Mesothelial cell of epicardium (in vitro differentiated cells): ENCODE data around the gene OPCML. TPM values are rescaled to one million over a fixed set of nuclear protein-coding genes. Genes with fewer than 3 reads are reported as not detected.

ENCODE experiments used
- DNase-seq, 2 experiments: peaks; one replicate each; pipeline ENCODE4 v3.0.0; 2021; ENCODE audit warnings: low spot score in 2 of 2; ENCODE audit not compliant: unreplicated experiment in 2 of 2
- H3K27ac Mint-ChIP-seq: 2 replicates; pipeline ENCODE4 v1.8.0; 2021; ENCODE audit warnings: mixed read lengths
- H3K27me3 Mint-ChIP-seq: 2 replicates; pipeline ENCODE4 v1.8.0; 2021; ENCODE audit warnings: low read depth, mixed read lengths
- H3K36me3 Mint-ChIP-seq: 2 replicates; pipeline ENCODE4 v1.8.0; 2021; ENCODE audit warnings: mixed read lengths
- H3K4me1 Mint-ChIP-seq: 2 replicates; pipeline ENCODE4 v1.8.0; 2021; ENCODE audit warnings: mixed read lengths
- H3K4me3 Mint-ChIP-seq: 2 replicates; pipeline ENCODE4 v1.8.0; 2021; ENCODE audit warnings: mild to moderate bottlenecking, moderate library complexity, mixed read lengths
- H3K9me3 Mint-ChIP-seq: 2 replicates; pipeline ENCODE4 v1.8.0; 2021; ENCODE audit warnings: mixed read lengths
- CTCF ChIP-seq: fragments of 200-600 bp; sonication (generic); IDR thresholded peaks from one replicate; pipeline ENCODE4 v1.5.0; 2021; ENCODE audit warnings: antibody characterized with exemption; ENCODE audit not compliant: unreplicated experiment
- total RNA-seq: library from RNA; stranded (reverse); gene quantifications from 3 replicates; pipeline ENCODE4 v1.2.1, GENCODE V29; 2021

The OPCML gene
- total RNA-seq, 1 donor from 2014 or later = 3.0 TPM

GRCh38 chr11:133180201-133180600, 352.1 kb downstream of the OPCML start:
- Mint-ChIP-seq H3K27ac (no peak overlapping the region), H3K4me3 (no peak overlapping the region), H3K27me3 (peaks cover 63% of the 10 kb centered on the region), H3K36me3 (no peaks in the 10 kb centered on the region), H3K9me3 (no peaks in the 10 kb centered on the region), H3K4me1 (no peaks in the 10 kb centered on the region)
- no peak for DNase-seq
- TF ChIP-seq CTCF = no peak

GRCh38 chr11:133176748-133177147, 355.6 kb downstream of the OPCML start:
- H3K27me3 Mint-ChIP-seq = peaks cover 31% of the 10 kb centered on the region
- DNase-seq = no peak
- H3K4me3 Mint-ChIP-seq = no peak overlapping the region
- H3K36me3 Mint-ChIP-seq = no peaks in the 10 kb centered on the region
- no peaks in the 10 kb centered on the region for H3K9me3 Mint-ChIP-seq
- H3K27ac Mint-ChIP-seq = no peak overlapping the region
- TF ChIP-seq CTCF = no peak
- no peaks in the 10 kb centered on the region for H3K4me1 Mint-ChIP-seq

GRCh38 chr11:133175103-133175502, 357.2 kb downstream of the OPCML start:
- DNase-seq = no peak
- TF ChIP-seq CTCF = no peak
- Mint-ChIP-seq H3K27me3 (peaks cover 19% of the 10 kb centered on the region), H3K4me3 (no peak overlapping the region), H3K9me3 (no peaks in the 10 kb centered on the region), H3K4me1 (no peaks in the 10 kb centered on the region), H3K27ac (no peak overlapping the region), H3K36me3 (no peaks in the 10 kb centered on the region)

- H3K4me3 Mint-ChIP-seq = no peak overlapping the region
- H3K36me3 Mint-ChIP-seq = no peaks in the 10 kb centered on the region
- TF ChIP-seq CTCF = no peak
- peaks cover 9% of the 10 kb centered on the region for H3K27me3 Mint-ChIP-seq
- no peaks in the 10 kb centered on the region for H3K4me1 Mint-ChIP-seq
- H3K9me3 Mint-ChIP-seq = no peaks in the 10 kb centered on the region
- DNase-seq = no peak
- no peak overlapping the region for H3K27ac Mint-ChIP-seq
Measured at GRCh38 chr11:133173810-133174412, 358.4 kb downstream of the OPCML start.

GRCh38 chr11:133172349-133172748, 360.0 kb downstream of the OPCML start:
- peaks cover 14% of the 10 kb centered on the region for H3K27me3 Mint-ChIP-seq
- H3K9me3 Mint-ChIP-seq = no peaks in the 10 kb centered on the region
- H3K4me3 Mint-ChIP-seq = no peak overlapping the region
- no peak for TF ChIP-seq CTCF
- H3K4me1 Mint-ChIP-seq = no peaks in the 10 kb centered on the region
- no peak for DNase-seq
- H3K36me3 Mint-ChIP-seq = no peaks in the 10 kb centered on the region
- H3K27ac Mint-ChIP-seq = no peak overlapping the region

GRCh38 chr11:133171374-133171773, 360.9 kb downstream of the OPCML start:
- Mint-ChIP-seq H3K27me3 (peaks cover 20% of the 10 kb centered on the region), H3K27ac (no peak overlapping the region), H3K9me3 (no peaks in the 10 kb centered on the region), H3K4me1 (no peaks in the 10 kb centered on the region), H3K36me3 (no peaks in the 10 kb centered on the region), H3K4me3 (no peak overlapping the region)
- no peak for TF ChIP-seq CTCF
- no peak for DNase-seq
